Stimulated activated CD4-positive, alpha-beta T cell treated with anti-CD3 and anti-CD28 coated beads, Interleukin-1b, Interleukin-23, amount 100 ng/mL, for 4 hours (primary cell): ENCODE data around the gene CKB.
"Not testable (repeated sequence)": the region's sequence is repeated elsewhere in the genome, so short reads cannot be mapped to it uniquely, and the experiment has no call there.

ENCODE experiments used
- DNase-seq, 2 donors: peaks; one replicate each; pipeline ENCODE4 v3.0.0-alpha.2; 2020; ENCODE audit warnings: low read depth in 2 of 2

The CKB gene

GRCh38 chr14:103526247-103526913 lies 3.8 kb upstream of the CKB start:
- no peak for DNase-seq

- not testable (repeated sequence) for DNase-seq
Observed at GRCh38 chr14:103525430-103526246, 3.0 kb upstream of the CKB start.

GRCh38 chr14:103524002-103524935 lies 1.6 kb upstream of the CKB start:
- DNase-seq, result no peak

- no peak for DNase-seq
Observed at GRCh38 chr14:103523575-103523954, 935 bp upstream of the CKB start.

- DNase-seq, result no peak
Observed at GRCh38 chr14:103521951-103522563, 573 bp downstream of the CKB start.

GRCh38 chr14:103521438-103521950 lies 1.1 kb downstream of the CKB start:
- DNase-seq, result no peak

GRCh38 chr14:103520657-103521437 lies 1.8 kb downstream of the CKB start:
- DNase-seq, result peak; percentile 49 to 59

GRCh38 chr14:103520269-103520656 lies 2.4 kb downstream of the CKB start:
- DNase-seq, result no peak

GRCh38 chr14:103519837-103520212 lies 2.8 kb downstream of the CKB start:
- no peak for DNase-seq

GRCh38 chr14:103519043-103519836 lies 3.4 kb downstream of the CKB start:
- no peak for DNase-seq

GRCh38 chr14:103518422-103519042 lies 4.1 kb downstream of the CKB start:
- peak; percentile 40 to 57 for DNase-seq

- no peak for DNase-seq
Observed at GRCh38 chr14:103517721-103518421, 4.8 kb downstream of the CKB start.

- no peak for DNase-seq
Observed at GRCh38 chr14:103517174-103517566, 5.5 kb downstream of the CKB start.

- DNase-seq, result no peak
Observed at GRCh38 chr14:103516426-103517173, 6.0 kb downstream of the CKB start.

- DNase-seq, result no peak
Observed at GRCh38 chr14:103514596-103515421, 7.8 kb downstream of the CKB start.

- no peak for DNase-seq
Observed at GRCh38 chr14:103512701-103513611, 9.7 kb downstream of the CKB start.
